ENCODE results near the gene NTMT1. TPM values are rescaled to one million over a fixed set of nuclear protein-coding genes. Genes with fewer than 3 reads are reported as not detected.

The NTMT1 gene
- total and polyA plus RNA-seq, 12 donors, result 27.2 to 190 (median 73.6) TPM

DNA sequence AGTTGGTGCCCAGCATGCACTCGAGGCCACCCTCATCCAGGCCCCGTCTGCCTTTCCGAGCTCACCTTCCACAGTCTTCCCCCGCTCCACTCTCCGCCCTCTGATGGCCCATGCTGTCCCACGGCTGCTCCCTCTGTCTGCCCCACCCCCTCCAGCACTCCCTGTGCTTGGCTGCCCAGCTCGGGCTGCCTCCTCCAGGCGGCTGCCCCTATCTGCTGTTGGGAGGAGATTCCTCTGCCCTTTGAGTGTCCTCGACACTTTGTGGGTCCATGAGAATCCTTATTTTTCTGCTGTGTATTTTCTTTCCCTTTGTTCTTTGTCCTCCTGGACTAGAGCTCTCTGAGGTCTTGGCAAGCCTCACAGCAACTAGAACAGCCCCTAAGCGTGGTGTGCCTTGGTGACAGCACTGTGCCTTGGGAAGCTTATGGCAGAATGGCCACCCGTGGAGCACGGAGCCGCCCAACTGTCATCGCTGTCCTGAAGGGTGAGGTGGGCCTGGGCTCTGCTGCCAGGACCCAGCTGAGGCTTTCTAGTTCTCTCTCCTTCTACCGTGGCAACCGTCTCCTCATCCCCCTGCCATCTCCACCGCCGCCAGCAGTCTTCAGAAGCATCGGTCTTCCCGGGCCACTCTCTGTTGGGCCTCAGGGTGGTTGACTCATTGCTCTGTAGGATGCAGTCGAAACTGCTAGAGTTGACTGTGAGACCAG is 5.2 kb downstream of the NTMT1 start:
- H3K9me3 ChIP-seq (replicated peaks in 1 of 3), result no peaks in the 10 kb centered on the region
- H3K4me3 ChIP-seq, result peak overlapping the region in 1 of 4 donors; percentile 32
- WGBS, 4 donors, result 42 to 55% (median 48%) methylated on average over 16 to 21 of the region's 21 CpGs
- peaks cover 38 to 50% of the 10 kb centered on the region in 2 donors for H3K4me1 ChIP-seq (replicated peaks in 1 of 2)
- peak overlapping the region; percentile 9 to 95 (median 26) for H3K27ac ChIP-seq
- intact Hi-C loops (cut with DNase I), result no loop called here
- peaks cover 0 to 34% of the 10 kb centered on the region in 2 donors for H3K36me3 ChIP-seq (replicated peaks in 1 of 2)
- H3K27me3 ChIP-seq, result no peaks in the 10 kb centered on the region
- peak in 6 of 7 donors; percentile 61 to 79 (median 75) for DNase-seq
- TF ChIP-seq CTCF (IDR thresholded peaks at IDR 0.05), result peak in 2 of 6 experiments; percentile 12 to 13
- TF ChIP-seq POLR2A (IDR thresholded peaks at IDR 0.05), result peak in 1 of 2 donors; percentile 16

DNA sequence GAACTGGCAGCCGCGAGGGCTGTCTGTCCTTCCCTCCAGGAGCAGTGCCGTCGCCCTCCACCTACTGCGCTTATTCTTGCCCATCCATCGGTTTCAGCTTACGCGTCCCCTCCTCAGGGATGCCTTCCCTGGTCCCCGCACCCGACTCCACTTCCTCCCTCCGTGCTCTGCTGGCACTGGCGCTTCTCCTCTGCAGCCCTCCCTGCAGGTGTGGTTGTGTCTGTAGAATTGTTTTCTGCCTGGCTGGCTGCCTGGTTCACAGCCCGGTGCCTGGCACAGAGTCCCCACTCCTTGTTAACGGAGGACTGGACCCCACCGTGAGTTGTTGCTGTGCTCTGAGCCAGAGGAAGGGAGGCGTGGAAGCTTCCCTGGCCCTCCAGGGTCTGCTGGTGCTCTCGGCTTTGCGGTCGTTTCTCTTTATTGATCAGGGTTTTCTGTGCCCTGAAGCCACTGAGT is 5.7 kb downstream of the NTMT1 start:
- Histone ChIP-seq H3K4me1 (replicated peaks in 1 of 2) (peaks cover 38 to 50% of the 10 kb centered on the region in 2 donors), H3K27me3 (no peaks in the 10 kb centered on the region), H3K9me3 (replicated peaks in 1 of 3) (no peaks in the 10 kb centered on the region), H3K27ac (peak overlapping the region in 3 of 5 donors; percentile 26 to 95 (median 71)), H3K4me3 (peak overlapping the region in 1 of 4 donors; percentile 32), H3K36me3 (replicated peaks in 1 of 2) (peaks cover 0 to 39% of the 10 kb centered on the region in 2 donors)
- WGBS, 4 donors, result 46 to 61% (median 52%) methylated on average over 14 to 19 of the region's 19 CpGs
- TF ChIP-seq CTCF (IDR thresholded peaks at IDR 0.05), result no peak
- no peak for TF ChIP-seq POLR2A (IDR thresholded peaks at IDR 0.05)
- intact Hi-C loops (cut with DNase I), result no loop called here
- DNase-seq, result no peak

GRCh38 chr9:129632460-129632859 is 6.5 kb downstream of the NTMT1 start:
- H3K36me3 ChIP-seq (replicated peaks in 1 of 2), result peaks cover 0 to 47% of the 10 kb centered on the region in 2 donors
- peaks cover 30 to 45% of the 10 kb centered on the region in 2 donors for H3K4me1 ChIP-seq (replicated peaks in 1 of 2)
- peak in 4 of 7 donors; percentile 43 to 62 (median 58) for DNase-seq
- H3K9me3 ChIP-seq (replicated peaks in 1 of 3), result no peaks in the 10 kb centered on the region
- WGBS, 4 donors, result 27 to 66% (median 60%) methylated on average over 5 to 13 of the region's 13 CpGs
- H3K27ac ChIP-seq, result peak overlapping the region in 1 of 5 donors; percentile 95
- no peaks in the 10 kb centered on the region for H3K27me3 ChIP-seq
- intact Hi-C loops (cut with DNase I), result no loop called here
- TF ChIP-seq CTCF (IDR thresholded peaks at IDR 0.05), result no peak
- no peak for TF ChIP-seq POLR2A (IDR thresholded peaks at IDR 0.05)
- no peak overlapping the region for H3K4me3 ChIP-seq

GRCh38 chr9:129633207-129633606 is 7.2 kb downstream of the NTMT1 start:
- Histone ChIP-seq H3K27me3 (no peaks in the 10 kb centered on the region), H3K4me1 (replicated peaks in 1 of 2) (peaks cover 23 to 38% of the 10 kb centered on the region in 2 donors), H3K36me3 (replicated peaks in 1 of 2) (peaks cover 0 to 54% of the 10 kb centered on the region in 2 donors), H3K9me3 (replicated peaks in 1 of 3) (no peaks in the 10 kb centered on the region), H3K4me3 (no peak overlapping the region), H3K27ac (peak overlapping the region in 2 of 5 donors; percentile 0 to 8)
- WGBS, 4 donors, result 84 to 98% (median 94%) methylated on average over 4 of the region's 4 CpGs
- intact Hi-C loops (cut with DNase I), result no loop called here
- DNase-seq, result no peak
- TF ChIP-seq POLR2A (IDR thresholded peaks at IDR 0.05) (no peak), CTCF (IDR thresholded peaks at IDR 0.05) (no peak)

All from adrenal gland (tissue), 12 donors.